ENCODE results near the gene TDRD10. TPM values are rescaled to one million over a fixed set of nuclear protein-coding genes. Genes with fewer than 3 reads are reported as not detected.

Gene TDRD10
- total RNA-seq, 2 donors from 2014 or later: 1.1 to 28.0 TPM

GRCh38 chr1:154583773-154584172, 81.8 kb downstream of the TDRD10 start:
- no peak for DNase-seq (ENCODE audit: low spot score)
- no peak overlapping the region for H3K27ac ChIP-seq
- TF ChIP-seq, protein P1, sequence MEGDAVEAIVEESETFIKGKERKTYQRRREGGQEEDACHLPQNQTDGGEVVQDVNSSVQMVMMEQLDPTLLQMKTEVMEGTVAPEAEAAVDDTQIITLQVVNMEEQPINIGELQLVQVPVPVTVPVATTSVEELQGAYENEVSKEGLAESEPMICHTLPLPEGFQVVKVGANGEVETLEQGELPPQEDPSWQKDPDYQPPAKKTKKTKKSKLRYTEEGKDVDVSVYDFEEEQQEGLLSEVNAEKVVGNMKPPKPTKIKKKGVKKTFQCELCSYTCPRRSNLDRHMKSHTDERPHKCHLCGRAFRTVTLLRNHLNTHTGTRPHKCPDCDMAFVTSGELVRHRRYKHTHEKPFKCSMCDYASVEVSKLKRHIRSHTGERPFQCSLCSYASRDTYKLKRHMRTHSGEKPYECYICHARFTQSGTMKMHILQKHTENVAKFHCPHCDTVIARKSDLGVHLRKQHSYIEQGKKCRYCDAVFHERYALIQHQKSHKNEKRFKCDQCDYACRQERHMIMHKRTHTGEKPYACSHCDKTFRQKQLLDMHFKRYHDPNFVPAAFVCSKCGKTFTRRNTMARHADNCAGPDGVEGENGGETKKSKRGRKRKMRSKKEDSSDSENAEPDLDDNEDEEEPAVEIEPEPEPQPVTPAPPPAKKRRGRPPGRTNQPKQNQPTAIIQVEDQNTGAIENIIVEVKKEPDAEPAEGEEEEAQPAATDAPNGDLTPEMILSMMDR (IDR thresholded peaks at IDR 0.05): no peak
- no peaks in the 10 kb centered on the region for H3K4me1 ChIP-seq (ENCODE audit: control insufficient read depth in 1 of 2, low read depth in 2 of 2)
- peaks cover 93% of the 10 kb centered on the region for H3K36me3 ChIP-seq
- no peak for ATAC-seq (ENCODE audit: insufficient number of reproducible peaks, low FRiP score, low read depth)
- no peaks in the 10 kb centered on the region for H3K27me3 ChIP-seq (replicated peaks; ENCODE audit: insufficient read depth)
- no peaks in the 10 kb centered on the region for H3K9me3 ChIP-seq
- H3K4me3 ChIP-seq: no peak overlapping the region

DNA sequence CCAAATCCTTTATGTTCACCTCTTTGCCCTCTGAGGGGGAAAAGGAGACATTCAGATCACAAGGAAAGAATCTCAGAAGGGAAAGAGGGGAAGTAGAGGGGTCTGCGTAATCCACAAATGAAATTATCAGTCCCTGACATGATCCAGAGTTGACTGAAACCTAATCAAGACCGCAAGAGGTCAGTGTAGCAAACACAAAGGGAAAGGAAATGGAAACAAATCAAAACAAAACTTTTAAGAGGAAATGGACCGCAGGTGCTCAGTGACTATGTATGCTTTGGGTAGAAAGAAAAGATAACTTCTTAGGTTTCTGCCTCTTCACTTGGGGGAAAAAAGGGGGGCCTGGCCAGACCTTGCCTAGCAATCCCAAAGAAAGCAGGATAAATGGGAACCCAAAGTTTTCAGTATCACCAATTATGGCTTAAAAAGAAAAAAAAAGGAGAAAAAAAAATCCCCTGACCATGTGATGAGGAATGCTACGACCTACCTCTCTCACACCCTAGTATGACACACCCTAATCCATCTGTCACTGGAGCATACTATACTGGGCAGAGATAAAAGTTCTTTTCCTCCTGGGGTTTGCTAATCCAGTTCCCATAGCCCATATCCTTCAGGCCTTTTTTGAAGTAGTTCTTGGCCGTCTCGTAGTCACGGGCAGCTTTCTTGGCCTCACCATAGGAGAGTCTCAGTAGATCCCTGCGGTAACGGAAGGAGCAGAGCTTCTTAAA, 82.4 kb downstream of the TDRD10 start:
- Histone ChIP-seq H3K27me3 (replicated peaks; ENCODE audit: insufficient read depth) (no peaks in the 10 kb centered on the region), H3K4me1 (ENCODE audit: control insufficient read depth in 1 of 2, low read depth in 2 of 2) (no peaks in the 10 kb centered on the region), H3K9me3 (no peaks in the 10 kb centered on the region), H3K27ac (no peak overlapping the region), H3K36me3 (peaks cover 96% of the 10 kb centered on the region), H3K4me3 (no peak overlapping the region)
- ATAC-seq (ENCODE audit: insufficient number of reproducible peaks, low FRiP score, low read depth) (no peak), DNase-seq (ENCODE audit: low spot score) (no peak)
- TF ChIP-seq, protein P1 (IDR thresholded peaks at IDR 0.05): no peak

DNA sequence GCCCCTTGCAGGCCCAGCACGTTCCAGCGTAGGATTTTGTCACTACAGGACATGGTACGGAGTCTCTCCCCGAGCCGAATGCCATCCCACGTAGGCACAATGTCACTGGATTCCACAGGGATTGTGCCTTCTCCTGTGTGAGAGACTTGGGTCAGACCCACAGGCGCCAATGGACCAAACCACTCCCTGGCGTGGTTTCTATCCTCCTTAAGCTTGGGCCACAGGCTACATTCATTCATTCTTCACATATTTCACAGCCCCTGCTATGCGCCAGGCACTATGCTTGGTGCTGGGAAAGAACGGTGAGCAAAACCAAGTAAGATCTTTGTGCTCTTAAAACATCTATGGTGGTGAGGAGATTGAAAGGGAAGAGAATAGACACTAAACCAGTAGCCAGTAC, 84.2 kb downstream of the TDRD10 start:
- DNase-seq (ENCODE audit: low spot score) (no peak), ATAC-seq (ENCODE audit: insufficient number of reproducible peaks, low FRiP score, low read depth) (no peak)
- TF ChIP-seq, protein P1 (IDR thresholded peaks at IDR 0.05): no peak
- H3K27ac ChIP-seq: no peak overlapping the region
- peaks cover 94% of the 10 kb centered on the region for H3K36me3 ChIP-seq
- H3K4me1 ChIP-seq (ENCODE audit: control insufficient read depth in 1 of 2, low read depth in 2 of 2): no peaks in the 10 kb centered on the region
- H3K27me3 ChIP-seq (replicated peaks; ENCODE audit: insufficient read depth): no peaks in the 10 kb centered on the region
- no peak overlapping the region for H3K4me3 ChIP-seq
- no peaks in the 10 kb centered on the region for H3K9me3 ChIP-seq

- Histone ChIP-seq H3K9me3 (no peaks in the 10 kb centered on the region), H3K27me3 (replicated peaks; ENCODE audit: insufficient read depth) (no peaks in the 10 kb centered on the region), H3K4me1 (ENCODE audit: control insufficient read depth in 1 of 2, low read depth in 2 of 2) (no peaks in the 10 kb centered on the region), H3K4me3 (no peak overlapping the region), H3K27ac (no peak overlapping the region), H3K36me3 (peaks cover 94% of the 10 kb centered on the region)
- TF ChIP-seq, protein P1 (IDR thresholded peaks at IDR 0.05): no peak
- ATAC-seq (ENCODE audit: insufficient number of reproducible peaks, low FRiP score, low read depth) (no peak), DNase-seq (ENCODE audit: low spot score) (no peak)
These were observed 84.6 kb downstream of the TDRD10 start for GRCh38 chr1:154586641-154587040.

DNA sequence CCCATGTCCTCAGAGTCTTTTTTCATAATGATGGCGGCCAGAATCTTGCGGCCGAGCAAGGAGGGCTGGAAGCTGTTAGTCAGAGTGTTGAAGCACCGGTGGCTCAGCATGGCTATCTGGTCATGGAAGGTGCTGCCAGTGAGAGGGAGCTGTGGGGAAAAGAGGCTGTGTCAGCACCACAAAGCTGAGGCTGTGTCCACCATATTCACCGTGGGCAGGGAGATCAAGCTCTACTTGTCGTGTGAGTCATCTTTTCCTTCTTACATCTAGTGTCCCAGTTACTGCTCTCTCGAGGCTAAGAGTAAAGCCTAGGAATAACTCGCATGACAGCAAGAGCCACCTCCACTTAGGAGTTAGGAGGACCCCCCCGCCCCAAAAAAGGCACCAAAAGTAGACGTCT, 87.8 kb downstream of the TDRD10 start:
- DNase-seq (ENCODE audit: low spot score) (no peak), ATAC-seq (ENCODE audit: insufficient number of reproducible peaks, low FRiP score, low read depth) (no peak)
- H3K9me3 ChIP-seq: no peaks in the 10 kb centered on the region
- H3K27ac ChIP-seq: no peak overlapping the region
- no peak overlapping the region for H3K4me3 ChIP-seq
- peaks cover 90% of the 10 kb centered on the region for H3K36me3 ChIP-seq
- TF ChIP-seq, protein P1 (IDR thresholded peaks at IDR 0.05): no peak
- H3K27me3 ChIP-seq (replicated peaks; ENCODE audit: insufficient read depth): no peaks in the 10 kb centered on the region
- H3K4me1 ChIP-seq (ENCODE audit: control insufficient read depth in 1 of 2, low read depth in 2 of 2): no peaks in the 10 kb centered on the region

All from thoracic aorta (tissue), 2 donors.